ENCODE measurements around the gene SAP30L.

SAP30L gene

DNA sequence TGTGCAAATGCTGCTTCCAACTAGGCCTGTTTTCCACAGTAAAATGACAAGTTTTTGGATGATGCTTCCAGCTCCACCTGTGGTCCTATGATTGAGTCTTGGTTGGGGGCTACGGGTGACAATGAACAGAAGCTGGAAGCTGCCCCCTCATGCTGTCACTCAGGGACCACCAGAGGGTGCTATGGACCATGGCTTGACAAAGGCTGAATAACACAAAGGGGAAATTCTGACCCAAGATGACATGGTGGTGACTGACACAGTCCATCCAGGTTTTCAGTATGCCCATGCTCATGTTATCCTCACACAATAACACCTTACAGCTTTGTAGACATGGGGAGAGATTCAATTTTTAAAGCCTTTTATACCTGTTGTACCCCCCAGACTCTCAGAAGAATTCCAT, 23.9 kb upstream of the SAP30L start:
- peak; percentile 60 for DNase-seq

- DNase-seq, result peak; percentile 4
Measured at GRCh38 chr5:154422298-154422697, 23.5 kb upstream of the SAP30L start.

DNA sequence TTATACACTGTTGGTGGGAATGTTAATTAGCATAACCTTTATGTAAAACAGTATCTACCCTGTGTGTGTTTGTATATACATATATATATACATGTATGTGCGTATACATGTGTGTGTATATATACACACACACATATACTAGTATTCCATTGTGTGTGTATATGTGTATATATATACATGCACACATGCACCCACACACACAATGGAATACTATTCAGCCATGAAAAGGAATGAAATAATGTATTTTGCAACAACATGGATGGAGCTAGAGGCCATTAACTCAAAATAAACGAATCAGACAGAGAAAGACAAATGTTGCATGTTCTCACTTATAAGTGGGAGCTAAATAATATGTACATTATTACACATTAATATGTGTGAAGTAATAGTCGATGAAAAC, 17.6 kb upstream of the SAP30L start:
- no peak for DNase-seq

- DNase-seq, result no peak
Measured at GRCh38 chr5:154429341-154429740, 16.5 kb upstream of the SAP30L start.

DNA sequence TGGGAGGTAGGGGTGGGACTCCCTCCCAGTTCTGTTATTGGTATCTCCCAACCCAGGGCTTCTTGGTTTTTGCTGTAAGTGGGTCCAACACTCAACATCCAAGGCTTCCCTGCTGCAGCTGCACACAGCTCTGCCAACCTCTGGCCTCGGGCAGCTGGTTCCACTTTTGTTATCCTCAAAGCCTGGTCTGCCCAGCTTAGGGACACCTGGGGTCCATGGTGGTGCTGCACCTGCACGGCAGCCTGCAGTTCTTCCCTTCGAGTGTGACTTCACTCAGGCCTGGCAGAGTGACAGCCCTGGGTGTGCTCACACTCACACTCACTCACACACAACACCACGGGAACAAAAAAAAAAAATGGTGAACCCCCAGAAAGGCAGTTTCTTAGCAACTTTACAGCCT, 15.3 kb upstream of the SAP30L start:
- no peak for DNase-seq

GRCh38 chr5:154430961-154431630, 14.7 kb upstream of the SAP30L start:
- no peak for DNase-seq

GRCh38 chr5:154435226-154435625, 10.6 kb upstream of the SAP30L start:
- peak; percentile 19 for DNase-seq

- no peak for DNase-seq
Measured at GRCh38 chr5:154437281-154437965, 8.4 kb upstream of the SAP30L start.

GRCh38 chr5:154440540-154440939, 5.3 kb upstream of the SAP30L start:
- no peak for DNase-seq

DNA sequence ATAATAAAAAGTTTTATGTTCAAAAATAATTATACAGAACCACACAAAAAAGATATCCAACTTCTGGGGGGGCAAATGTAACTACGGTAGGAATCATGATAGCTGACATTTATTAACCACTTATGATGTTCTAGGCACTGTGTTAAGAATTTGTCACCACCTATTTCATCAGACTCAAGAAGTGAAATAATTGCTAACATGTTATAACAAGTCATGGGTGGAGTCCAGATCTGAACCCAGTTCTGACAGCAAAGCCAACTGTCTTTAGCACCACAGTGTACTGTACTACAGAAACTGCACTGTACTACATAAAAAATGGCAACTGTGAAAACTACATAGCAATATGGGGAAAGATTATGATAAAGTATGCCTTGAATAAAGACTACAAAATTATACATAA, 3.0 kb upstream of the SAP30L start:
- no peak for DNase-seq

DNA sequence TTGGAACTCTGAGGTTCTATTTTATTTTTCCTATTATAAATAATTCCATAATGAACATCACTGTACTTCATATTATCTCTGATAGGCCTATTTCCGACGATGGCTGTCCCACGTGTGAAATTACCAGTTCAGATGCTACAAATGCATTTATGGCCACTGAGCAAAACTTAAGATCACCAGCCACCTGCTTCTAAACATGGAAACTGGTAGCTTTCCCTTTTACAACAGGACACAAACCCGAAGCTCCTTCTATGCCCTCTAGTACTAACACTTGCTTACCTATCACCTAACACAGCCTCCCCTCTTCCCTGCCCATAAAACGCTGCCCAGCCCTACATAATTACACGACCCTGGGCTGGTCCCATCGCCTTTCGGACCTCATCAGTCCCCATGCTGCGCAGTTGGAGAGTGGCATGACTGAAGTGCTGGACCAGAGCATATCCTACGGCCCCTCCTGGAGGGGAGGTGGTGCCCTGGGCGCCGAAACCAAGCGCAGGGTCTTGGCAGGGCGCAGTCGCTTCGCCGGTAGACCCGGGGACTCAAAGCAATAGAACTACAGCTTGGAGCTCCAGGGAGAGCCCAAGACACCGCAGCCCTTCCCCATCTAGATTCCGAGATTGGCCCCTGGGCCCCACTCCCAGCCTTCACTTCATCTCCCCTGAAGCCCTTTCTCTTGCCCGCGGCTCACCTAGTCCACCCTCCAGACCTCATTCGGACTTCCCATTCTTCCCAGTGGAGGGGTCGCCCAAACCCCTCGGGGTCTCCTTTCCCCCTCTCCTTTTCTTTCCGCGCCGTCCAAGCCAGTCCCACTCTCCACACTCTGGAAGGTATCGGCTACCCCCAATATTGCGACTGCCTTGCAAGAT, 1.0 kb upstream of the SAP30L start:
- DNase-seq, result no peak

DNA sequence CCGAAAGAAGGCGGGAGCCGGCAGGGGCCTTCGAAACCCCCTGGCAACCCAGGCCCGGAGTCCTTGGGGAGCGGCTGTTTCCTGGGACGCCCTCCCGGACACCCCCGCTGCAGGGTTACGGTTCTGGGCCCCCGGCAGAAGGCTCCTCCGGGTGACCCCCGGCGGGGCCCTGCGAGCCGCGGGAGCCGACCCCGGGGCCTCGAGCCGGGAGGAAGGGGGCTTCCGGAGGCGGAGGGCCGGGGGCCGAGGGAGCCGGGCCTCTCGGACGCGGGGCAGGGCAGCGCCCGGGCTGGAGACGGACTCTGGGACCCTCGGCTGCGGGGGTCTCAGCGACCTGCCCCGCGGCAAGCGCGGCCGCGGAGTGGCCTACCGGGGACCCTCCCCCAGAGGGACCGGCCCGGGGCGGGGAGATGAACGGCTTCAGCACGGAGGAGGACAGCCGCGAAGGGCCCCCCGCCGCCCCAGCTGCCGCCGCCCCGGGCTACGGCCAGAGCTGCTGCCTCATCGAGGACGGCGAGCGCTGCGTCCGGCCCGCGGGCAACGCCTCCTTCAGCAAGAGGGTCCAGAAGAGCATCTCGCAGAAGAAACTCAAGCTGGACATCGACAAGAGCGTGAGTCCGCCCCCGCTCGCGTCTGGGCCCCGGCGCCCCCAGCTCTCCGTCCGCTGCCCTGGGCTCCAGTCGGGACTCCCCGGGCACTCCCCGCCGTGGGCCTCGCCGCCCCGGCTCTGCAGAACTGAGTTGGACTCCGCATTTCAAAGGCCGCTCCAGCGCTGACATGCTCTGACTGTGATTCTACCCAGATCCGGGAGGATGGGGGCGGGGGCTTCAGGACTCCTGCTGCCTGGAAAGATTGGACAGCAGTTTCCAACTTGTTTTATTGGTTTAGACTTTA, 645 bp downstream of the SAP30L start:
- DNase-seq, result peak; percentile 75

GRCh38 chr5:154447089-154447725, 1.4 kb downstream of the SAP30L start:
- DNase-seq, result no peak

DNA sequence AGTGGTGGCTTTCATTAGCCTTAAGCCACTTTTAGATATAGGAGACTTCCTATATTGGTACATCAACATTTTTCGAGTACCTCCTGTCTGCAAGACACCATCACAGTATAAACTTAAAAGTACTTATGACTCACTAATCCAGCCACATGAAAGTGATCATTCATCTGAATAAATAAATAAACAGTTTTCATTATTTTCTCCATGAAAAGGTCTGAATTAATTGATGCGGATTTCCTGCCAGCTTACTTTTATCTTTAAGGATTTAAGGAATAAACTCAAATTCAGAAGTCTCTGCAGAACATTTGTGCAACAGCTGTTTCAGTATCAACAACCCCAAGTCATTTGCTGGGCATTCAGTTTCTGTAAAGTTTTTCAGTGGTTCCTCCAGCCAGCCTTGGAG, 4.0 kb downstream of the SAP30L start:
- no peak for DNase-seq

GRCh38 chr5:154451957-154452356, 6.2 kb downstream of the SAP30L start:
- DNase-seq, result no peak

GRCh38 chr5:154455585-154455984, 9.8 kb downstream of the SAP30L start:
- DNase-seq, result no peak

DNA sequence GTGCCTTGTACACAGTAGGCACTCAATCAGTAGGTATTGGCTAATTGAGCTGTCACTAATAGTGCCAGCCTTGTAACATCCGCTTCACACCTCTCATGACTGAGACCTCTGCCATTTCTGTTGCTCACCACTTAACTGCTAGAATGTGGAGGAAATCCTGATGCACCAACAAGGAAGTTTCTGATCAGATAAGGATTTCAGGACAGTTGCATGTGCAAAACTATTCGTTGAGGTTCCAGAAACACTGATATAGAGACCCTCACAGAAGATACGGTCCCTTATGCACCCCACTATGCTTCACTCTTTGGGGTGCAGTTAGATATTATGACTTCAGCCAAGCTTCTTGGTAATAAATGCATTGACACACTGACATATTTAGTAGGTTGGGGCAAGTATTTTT, 10.7 kb downstream of the SAP30L start:
- DNase-seq, result no peak

DNA sequence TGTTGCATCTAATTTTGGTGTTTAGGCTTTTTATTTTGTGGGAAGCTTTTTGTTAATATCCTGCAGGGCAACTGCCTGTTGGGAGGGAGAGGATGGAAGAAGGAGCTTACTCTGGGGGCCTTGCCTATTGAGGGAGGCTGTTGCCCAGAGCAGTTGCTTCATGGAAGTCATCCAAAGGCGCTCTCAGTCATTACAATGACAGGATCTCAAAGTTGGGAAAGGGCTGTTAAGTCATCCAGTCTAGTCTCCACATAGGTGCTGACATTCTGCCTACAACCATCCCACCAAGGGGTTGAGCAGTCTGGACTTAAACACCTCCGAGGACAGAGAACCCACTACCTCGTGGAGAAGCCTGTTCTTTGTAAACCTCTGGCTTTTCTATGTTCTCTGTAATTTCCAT, 13.2 kb downstream of the SAP30L start:
- DNase-seq, result no peak

DNA sequence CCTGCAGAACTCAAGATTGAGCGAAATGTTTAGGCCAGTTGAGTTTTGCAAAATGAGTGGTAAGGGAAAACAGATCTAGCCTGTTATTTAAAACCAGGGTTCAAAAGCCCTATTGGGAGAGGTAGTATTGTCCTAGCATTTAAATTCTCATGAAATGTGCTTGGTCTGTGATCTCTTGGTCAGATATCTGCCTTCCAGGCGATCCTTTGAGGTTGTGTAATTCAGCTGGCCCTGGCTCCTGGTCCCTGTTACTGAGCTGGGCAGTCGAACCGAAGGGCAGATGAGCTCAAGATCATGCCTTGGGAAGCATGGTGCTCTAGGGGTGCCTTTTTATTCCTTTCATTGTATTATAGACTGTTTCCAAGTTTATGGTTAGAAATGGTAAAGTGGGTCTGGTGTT, 14.4 kb downstream of the SAP30L start:
- no peak for DNase-seq

- no peak for DNase-seq
Measured at GRCh38 chr5:154461531-154461930, 15.7 kb downstream of the SAP30L start.

GRCh38 chr5:154464438-154464837, 18.6 kb downstream of the SAP30L start:
- DNase-seq, result no peak

GRCh38 chr5:154465169-154465568, 19.4 kb downstream of the SAP30L start:
- DNase-seq, result no peak

Data from activated CD8-positive, alpha-beta memory T cell treated with anti-CD3 and anti-CD28 coated beads for 24 hours (primary cell).